ENCODE data around the gene CHERP. TPM values are rescaled to one million over a fixed set of nuclear protein-coding genes. Genes with fewer than 3 reads are reported as not detected.
A peak's percentile ranks its signal among the peaks of the same experiment; 100 is the strongest.
"Not testable (repeated sequence)": the region's sequence is repeated elsewhere in the genome, so short reads cannot be mapped to it uniquely, and the experiment has no call there.

The CHERP gene
- total RNA-seq, 1 experiment from 2014 or later, result 8.8 TPM

DNA sequence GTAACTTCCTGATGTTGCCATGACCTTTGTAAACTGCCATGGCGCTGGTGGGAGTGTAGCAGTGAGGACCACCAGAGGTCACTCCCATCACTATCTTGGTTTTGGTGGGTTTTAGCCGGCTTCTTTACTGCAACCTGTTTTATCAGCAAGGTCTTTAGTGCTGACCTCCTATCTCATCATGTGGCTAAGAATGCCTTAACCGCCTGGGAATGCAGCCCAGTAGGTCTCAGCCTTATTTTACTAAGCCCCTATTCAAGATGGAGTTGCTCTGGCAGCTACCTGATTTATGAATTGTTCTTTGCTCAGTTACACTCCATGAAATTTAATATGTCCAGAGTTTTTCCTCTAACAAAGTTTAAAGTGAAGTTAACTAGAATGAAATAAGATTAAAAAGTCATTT lies 65.8 kb downstream of the CHERP start:
- no peak for DNase-seq (ENCODE audit: low spot score)

DNA sequence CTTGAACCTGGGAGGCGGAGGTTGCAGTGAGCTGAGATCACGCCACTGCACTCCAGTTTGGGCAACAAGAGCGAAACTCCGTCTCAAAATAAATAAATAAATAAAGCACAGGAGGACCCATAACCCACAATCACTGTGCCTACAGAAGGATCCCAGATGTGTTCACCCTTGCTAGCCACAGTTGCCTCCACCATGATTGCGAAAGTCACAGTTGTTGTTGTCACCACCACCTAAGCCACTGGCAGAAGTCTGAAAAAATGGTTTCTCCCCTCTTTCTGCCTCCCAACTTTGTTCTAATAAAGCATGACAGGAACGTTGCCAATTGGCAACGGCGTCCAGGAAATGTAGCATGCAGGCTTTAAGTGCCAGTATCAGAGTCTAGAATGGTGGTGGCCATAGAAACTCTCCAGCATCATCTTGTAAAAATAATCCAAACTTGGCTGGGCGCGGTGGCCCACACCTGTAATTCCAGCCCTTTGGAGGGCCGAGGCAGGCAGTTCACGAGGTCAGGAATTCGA lies 68.3 kb downstream of the CHERP start:
- no peak for DNase-seq (ENCODE audit: low spot score)

DNA sequence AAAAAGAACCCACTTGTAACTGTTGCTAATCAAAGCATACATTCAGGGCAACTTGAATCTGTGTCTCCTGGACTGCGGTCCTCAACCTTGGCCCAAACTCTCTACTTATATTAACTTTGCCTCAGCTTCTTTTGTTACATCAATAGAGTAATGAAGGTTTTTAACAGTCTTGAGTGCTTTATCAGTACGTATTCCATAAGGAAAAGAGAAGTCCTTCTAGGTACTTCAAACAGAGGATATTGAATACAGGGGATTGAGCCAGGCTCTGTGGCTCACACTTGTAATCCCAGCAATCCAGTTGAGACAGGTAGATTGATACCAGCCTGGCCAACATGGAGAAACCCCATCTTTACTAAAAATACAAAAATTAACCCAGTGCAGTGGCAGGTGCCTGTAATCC lies 69.2 kb downstream of the CHERP start:
- DNase-seq (ENCODE audit: low spot score), result no peak

DNA sequence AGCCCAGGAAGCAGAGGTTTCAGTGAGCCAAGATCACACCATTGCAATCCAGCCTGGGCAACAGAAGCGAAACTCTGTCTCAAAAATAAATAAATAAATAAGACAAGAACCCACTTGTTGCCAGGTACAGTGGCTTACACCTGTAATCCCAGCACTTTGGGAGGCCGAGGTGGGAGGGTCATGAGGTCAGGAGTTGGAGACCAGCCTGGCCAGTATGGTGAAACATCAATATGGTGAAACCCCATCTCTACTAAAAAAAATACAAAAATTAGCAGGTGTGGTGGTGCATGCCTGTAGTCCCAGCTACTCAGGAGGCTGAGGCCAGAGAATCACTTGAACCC lies 69.7 kb downstream of the CHERP start:
- DNase-seq (ENCODE audit: low spot score), result not testable (repeated sequence)

DNA sequence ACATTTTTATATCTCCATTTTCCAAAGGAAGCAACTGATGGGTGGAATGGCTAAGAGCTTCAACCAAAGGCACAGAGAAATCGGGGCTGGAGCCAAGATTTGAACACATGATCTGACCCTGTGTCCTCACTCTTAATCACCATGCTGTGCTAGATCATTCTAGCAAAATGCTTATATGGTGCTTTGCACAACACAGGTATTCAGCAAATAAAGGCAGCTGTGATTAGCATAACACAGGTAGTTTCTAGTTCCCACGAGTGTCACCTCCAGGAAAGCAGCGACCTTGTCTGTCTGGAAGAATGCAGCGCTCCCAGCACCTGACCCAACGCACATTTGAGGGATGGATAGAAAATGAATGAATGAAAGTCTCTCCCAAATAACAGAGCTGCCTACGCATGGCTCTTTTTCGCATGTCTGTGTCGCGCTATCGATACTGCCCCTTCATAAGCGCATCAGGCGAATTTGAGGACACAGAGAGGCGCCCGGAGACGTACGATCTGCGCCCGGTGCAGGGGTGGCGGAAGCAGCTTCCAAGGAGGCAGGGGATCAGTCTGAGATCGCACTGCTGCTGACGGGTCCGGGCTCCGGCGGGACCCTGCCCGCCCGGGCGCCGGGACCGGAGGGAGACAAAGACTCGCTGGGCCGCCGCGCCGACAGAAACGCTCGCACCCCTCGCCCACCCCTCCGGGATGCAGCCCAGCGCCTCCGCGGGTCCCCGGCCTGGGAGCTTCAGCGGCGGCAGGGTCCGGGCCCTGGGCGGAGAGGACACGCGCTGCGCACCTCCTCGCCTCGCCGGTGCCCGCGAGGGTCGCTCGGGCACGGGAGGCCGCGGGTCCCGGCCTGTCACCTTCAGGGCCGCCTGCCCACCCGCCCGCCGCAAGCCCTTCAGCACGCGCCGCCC lies 71.1 kb downstream of the CHERP start:
- DNase-seq (ENCODE audit: low spot score), result peak; percentile 9

DNA sequence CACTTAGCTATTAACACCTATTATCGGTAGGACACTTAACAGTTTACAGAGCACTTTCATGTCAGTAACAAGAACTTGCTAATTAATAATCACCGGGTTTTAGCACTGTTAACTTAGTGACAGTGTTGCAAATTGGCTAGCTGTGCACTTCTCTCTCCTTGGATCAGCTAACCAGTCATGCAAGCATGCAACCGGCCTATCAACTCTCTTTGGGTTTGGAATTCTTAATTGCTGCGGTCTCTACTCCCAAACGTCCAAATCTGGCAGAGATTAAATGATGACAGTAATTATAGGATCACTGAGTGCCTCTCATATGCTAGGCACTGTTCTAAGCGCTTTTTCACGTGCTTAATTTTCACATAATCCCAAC lies 71.7 kb downstream of the CHERP start:
- no peak for DNase-seq (ENCODE audit: low spot score)

Small RNAs within 50 kb of the gene (small RNA-seq; reads per million reads assigned to genes)
- not detected for gene RN7SL146P

Other genes with a start within 250 kb of the CHERP start
- gene KLF2, start 217.6 kb downstream of the CHERP start, total RNA-seq (2014; rRNA removed; shearing (Covaris generic)), result 3.5 and 5.9 TPM in 2 replicates
- 5.0 and 10.4 TPM in 2 replicates for gene EPS15L1, start 70.5 kb downstream of the CHERP start, total RNA-seq (2014; rRNA removed; shearing (Covaris generic))
- 0.05 and 0.20 TPM in 2 replicates for gene CALR3, start 46.3 kb downstream of the CHERP start, total RNA-seq (2014; rRNA removed; shearing (Covaris generic))
- 0.81 and 4.5 TPM in 2 replicates for gene C19orf44, start 46.0 kb downstream of the CHERP start, total RNA-seq (2014; rRNA removed; shearing (Covaris generic))
- 16.8 and 23.4 TPM in 2 replicates for gene SLC35E1, start 30.0 kb upstream of the CHERP start, total RNA-seq (2014; rRNA removed; shearing (Covaris generic))
- gene MED26, start 85.8 kb upstream of the CHERP start, total RNA-seq (2014; rRNA removed; shearing (Covaris generic)), result 9.6 and 12.5 TPM in 2 replicates
- gene SMIM7, start 117.7 kb upstream of the CHERP start, total RNA-seq (2014; rRNA removed; shearing (Covaris generic)), result 32.7 and 33.9 TPM in 2 replicates
- 10.1 and 14.2 TPM in 2 replicates for gene TMEM38A, start 118.7 kb upstream of the CHERP start, total RNA-seq (2014; rRNA removed; shearing (Covaris generic))
- gene NWD1, start 177.4 kb upstream of the CHERP start, total RNA-seq (2014; rRNA removed; shearing (Covaris generic)), result 0.70 and 0.89 TPM in 2 replicates